Testis (tissue), 3 donors: Measurements from ENCODE around the gene NCAM1. TPM values are rescaled to one million over a fixed set of nuclear protein-coding genes. Genes with fewer than 3 reads are reported as not detected.
A peak's percentile ranks its signal among the peaks of the same experiment; 100 is the strongest.

Experiments
- DNase-seq: peaks from one replicate; pipeline ENCODE4 v3.0.0-alpha.2; 2019
- H3K27ac ChIP-seq, 2 donors: fragments of 200-600 bp; sonication (generic); one replicate each; pipeline ENCODE4 v1.5.1; 2019
- H3K27me3 ChIP-seq: fragments of 200-600 bp; sonication (generic); one replicate; pipeline ENCODE4 v1.5.1; 2019
- H3K36me3 ChIP-seq: fragments of 200-600 bp; sonication (generic); one replicate; pipeline ENCODE4 v1.5.1; 2017; ENCODE audit warnings: low read depth; ENCODE audit errors: missing control alignments
- H3K4me1 ChIP-seq: fragments of 200-600 bp; sonication (generic); one replicate; pipeline ENCODE4 v1.5.1; 2019
- H3K4me3 ChIP-seq, 2 donors: fragments of 200-600 bp; sonication (generic); one replicate each; pipeline ENCODE4 v1.5.1; 2017 to 2019
- H3K9me3 ChIP-seq: fragments of 200-600 bp; sonication (generic); one replicate; pipeline ENCODE4 v1.5.1; 2017
- CTCF ChIP-seq, 3 experiments: fragments of 450-650 bp in 2 of 3; fragments of 200-600 bp in 1 of 3; sonication (generic) in 1 of 3; IDR thresholded peaks; one replicate each; pipeline ENCODE4 v1.5.1; 2016 to 2019; ENCODE audit warnings: antibody characterized with exemption in 3 of 3, mild to moderate bottlenecking in 2 of 3, moderate library complexity in 1 of 3
- POLR2A ChIP-seq: fragments of 450-650 bp; IDR thresholded peaks from one replicate; pipeline ENCODE4 v1.6.1; 2017; ENCODE audit warnings: antibody characterized with exemption, mild to moderate bottlenecking, moderate library complexity
- WGBS, 2 donors: methylation state at CpG; one replicate each; pipeline ENCODE4 v1.1.5; 2018; 5-methylcytosine and 5-hydroxymethylcytosine counted together
- intact Hi-C: fragments of 100-400 bp; cut with DNase I; formaldehyde crosslinking; loops from one replicate; pipeline ENCODE4 v1.15.1; 2023; ENCODE audit warnings: low total_unique reads
- polyA plus RNA-seq: library from polyadenylated mRNA; stranded (reverse); fragments of 350-450 nt; fragmentation: Illumina TruSeq; extraction: RNeasy Lipid Tissue Mini Kit (QIAGEN cat#74804); gene quantifications from one replicate; pipeline ENCODE4 v1.2.3, GENCODE V29; 2014; ENCODE audit warnings: low read depth, low replicate concordance; ENCODE audit not compliant: insufficient read depth
- total RNA-seq, 2 donors: library from RNA; depleted of rRNA; stranded (reverse); fragments of >200 nt; gene quantifications; one replicate each; pipeline ENCODE4 v1.2.3, GENCODE V29; 2016

Gene NCAM1
- total and polyA plus RNA-seq, 3 donors from 2014 or later = 12.3 to 33.3 (median 13.8) TPM

- intact Hi-C loops = no loop called here
- 48 to 56% methylated on average over 8 of the region's 8 CpGs for WGBS, 2 donors
- H3K27ac ChIP-seq = no peak overlapping the region
- no peaks in the 10 kb centered on the region for H3K27me3 ChIP-seq
- DNase-seq = no peak
- H3K9me3 ChIP-seq = no peaks in the 10 kb centered on the region
- peaks cover 14% of the 10 kb centered on the region for H3K4me1 ChIP-seq
- H3K36me3 ChIP-seq = no peaks in the 10 kb centered on the region
- no peak overlapping the region for H3K4me3 ChIP-seq
- TF ChIP-seq POLR2A = no peak
- TF ChIP-seq CTCF (IDR thresholded peaks at IDR 0.05) = no peak
These were observed 231.1 kb downstream of the NCAM1 start for GRCh38 chr11:113192121-113192925.

GRCh38 chr11:113193016-113193415 is 231.8 kb downstream of the NCAM1 start:
- Histone ChIP-seq H3K27me3 (no peaks in the 10 kb centered on the region), H3K9me3 (no peaks in the 10 kb centered on the region), H3K36me3 (no peaks in the 10 kb centered on the region), H3K27ac (peak overlapping the region in 1 of 2 donors; percentile 22), H3K4me1 (peaks cover 14% of the 10 kb centered on the region), H3K4me3 (no peak overlapping the region)
- DNase-seq = no peak
- TF ChIP-seq CTCF (IDR thresholded peaks at IDR 0.05) (no peak), POLR2A (no peak)
- 61 to 75% methylated on average over 7 of the region's 7 CpGs for WGBS, 2 donors
- intact Hi-C loops = no loop called here

- Histone ChIP-seq H3K36me3 (no peaks in the 10 kb centered on the region), H3K27ac (peak overlapping the region in 1 of 2 donors; percentile 22), H3K4me1 (peaks cover 14% of the 10 kb centered on the region), H3K27me3 (no peaks in the 10 kb centered on the region), H3K9me3 (no peaks in the 10 kb centered on the region), H3K4me3 (no peak overlapping the region)
- intact Hi-C loops = no loop called here
- peak; percentile 56 for DNase-seq
- TF ChIP-seq CTCF (IDR thresholded peaks at IDR 0.05) (no peak), POLR2A (no peak)
- WGBS, 2 donors = 52 to 55% methylated on average over 5 of the region's 5 CpGs
These were observed 232.7 kb downstream of the NCAM1 start for GRCh38 chr11:113193946-113194345.

DNA sequence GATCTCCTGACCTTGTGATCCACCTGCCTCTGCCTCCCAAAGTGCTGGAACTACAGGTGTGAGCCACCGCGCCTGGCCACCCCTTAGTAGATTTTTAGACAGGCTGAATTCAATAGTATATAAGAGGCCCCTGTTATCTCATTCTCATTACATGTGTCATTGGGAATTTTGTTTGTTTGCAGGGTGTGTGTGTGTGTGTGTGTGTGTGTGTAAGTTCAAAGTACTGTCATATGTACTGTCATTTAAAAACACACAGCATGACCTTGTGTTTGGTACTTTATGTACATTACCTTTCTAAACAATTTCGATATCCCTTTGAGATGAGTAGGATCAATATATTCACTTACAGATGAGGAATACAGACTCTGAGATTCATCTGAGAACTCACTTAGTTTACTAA is 234.5 kb downstream of the NCAM1 start:
- Histone ChIP-seq H3K9me3 (no peaks in the 10 kb centered on the region), H3K36me3 (no peaks in the 10 kb centered on the region), H3K27me3 (no peaks in the 10 kb centered on the region), H3K4me1 (peaks cover 19% of the 10 kb centered on the region), H3K4me3 (no peak overlapping the region), H3K27ac (no peak overlapping the region)
- intact Hi-C loops = no loop called here
- 92 to 99% methylated on average over 3 of the region's 3 CpGs for WGBS, 2 donors
- TF ChIP-seq POLR2A (no peak), CTCF (IDR thresholded peaks at IDR 0.05) (no peak)
- DNase-seq = no peak

DNA sequence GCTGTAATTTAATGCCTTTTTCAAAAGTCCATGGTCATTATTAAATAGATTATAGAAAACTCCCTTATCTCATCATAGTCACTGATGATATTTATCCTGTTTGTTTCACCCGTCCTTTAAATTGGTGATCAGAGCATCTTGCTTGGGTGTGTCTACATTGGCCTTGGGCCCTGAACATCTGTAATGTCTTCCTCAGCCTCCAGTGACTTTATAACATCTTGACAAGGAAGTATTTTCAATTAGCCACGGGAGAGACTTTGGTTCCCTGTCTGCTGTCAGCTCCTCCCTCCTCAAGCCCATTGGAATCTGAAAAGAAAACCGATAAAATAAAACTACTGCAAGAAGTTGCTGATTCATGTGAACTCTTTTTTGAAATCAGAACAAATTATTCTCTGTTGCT is 236.2 kb downstream of the NCAM1 start:
- peaks cover 19% of the 10 kb centered on the region for H3K4me1 ChIP-seq
- no peaks in the 10 kb centered on the region for H3K27me3 ChIP-seq
- intact Hi-C loops = no loop called here
- DNase-seq = no peak
- no peak overlapping the region for H3K27ac ChIP-seq
- no peak overlapping the region for H3K4me3 ChIP-seq
- TF ChIP-seq CTCF (IDR thresholded peaks at IDR 0.05) (no peak), POLR2A (no peak)
- H3K9me3 ChIP-seq = no peaks in the 10 kb centered on the region
- 62 to 77% methylated on average over 3 of the region's 3 CpGs for WGBS, 2 donors
- H3K36me3 ChIP-seq = no peaks in the 10 kb centered on the region
